IMR-90 (cell line): ENCODE measurements around the gene TTC5.

ENCODE experiments used
- BHLHE40 ChIP-seq: fragments of 150-350 bp; IDR thresholded peaks from 2 replicates; pipeline ENCODE4 v1.6.1; 2016; ENCODE audit warnings: mild to moderate bottlenecking, low read depth, low read length
- CEBPB ChIP-seq: IDR thresholded peaks from 2 replicates; pipeline ENCODE4 v1.6.1; 2012; ENCODE audit warnings: low read depth, low read length, improper control_type of control experiment
- CTCF ChIP-seq: conservative IDR thresholded peaks from 2 replicates; pipeline ENCODE4 v1.5.1; 2012; ENCODE audit warnings: mild to moderate bottlenecking, low read depth, low read length, improper control_type of control experiment
- ELK1 ChIP-seq: fragments of 150-350 bp; IDR thresholded peaks from 2 replicates; pipeline ENCODE4 v1.6.1; 2016; ENCODE audit warnings: low read depth, mild to moderate bottlenecking, low read length, moderate library complexity, borderline replicate concordance
- FOS ChIP-seq: fragments of 150-350 bp; IDR thresholded peaks from 2 replicates; pipeline ENCODE4 v1.6.1; 2016; ENCODE audit warnings: low read depth, low read length
- MAZ ChIP-seq: IDR thresholded peaks from 2 replicates; pipeline ENCODE4 v1.6.1; 2012; ENCODE audit warnings: low read depth, mild to moderate bottlenecking, low read length, improper control_type of control experiment, moderate library complexity, borderline replicate concordance
- POLR2A ChIP-seq: IDR thresholded peaks from 2 replicates; pipeline ENCODE4 v1.6.1; 2012; ENCODE audit warnings: mild to moderate bottlenecking, low read depth, low read length
- RCOR1 ChIP-seq: IDR thresholded peaks from 2 replicates; pipeline ENCODE4 v1.6.1; 2012; ENCODE audit warnings: mild to moderate bottlenecking, low read length, improper control_type of control experiment; ENCODE audit not compliant: insufficient replicate concordance
- RFX5 ChIP-seq: IDR thresholded peaks from 2 replicates; pipeline ENCODE4 v1.8.0; 2012; ENCODE audit warnings: low read depth, mild to moderate bottlenecking, low read length, moderate library complexity
- USF2 ChIP-seq: fragments of 150-350 bp; IDR thresholded peaks from 2 replicates; pipeline ENCODE4 v1.6.1; 2017; ENCODE audit warnings: mild to moderate bottlenecking, antibody characterized with exemption, low read length, low read depth

- TF ChIP-seq MAZ (no peak), CTCF (no peak), POLR2A (no peak), CEBPB (no peak), RCOR1 (no peak), ELK1 (no peak), BHLHE40 (no peak), FOS (no peak), RFX5 (no peak), USF2 (no peak)
These were observed 26.7 kb upstream of the TTC5 start for GRCh38 chr14:20332431-20332787.
